Measurements from ENCODE around the gene RAB11FIP5. TPM values are rescaled to one million over a fixed set of nuclear protein-coding genes. Genes with fewer than 3 reads are reported as not detected.

RAB11FIP5 gene
- total and polyA plus RNA-seq, 4 donors = 14.4 to 51.5 (median 36.2) TPM

DNA sequence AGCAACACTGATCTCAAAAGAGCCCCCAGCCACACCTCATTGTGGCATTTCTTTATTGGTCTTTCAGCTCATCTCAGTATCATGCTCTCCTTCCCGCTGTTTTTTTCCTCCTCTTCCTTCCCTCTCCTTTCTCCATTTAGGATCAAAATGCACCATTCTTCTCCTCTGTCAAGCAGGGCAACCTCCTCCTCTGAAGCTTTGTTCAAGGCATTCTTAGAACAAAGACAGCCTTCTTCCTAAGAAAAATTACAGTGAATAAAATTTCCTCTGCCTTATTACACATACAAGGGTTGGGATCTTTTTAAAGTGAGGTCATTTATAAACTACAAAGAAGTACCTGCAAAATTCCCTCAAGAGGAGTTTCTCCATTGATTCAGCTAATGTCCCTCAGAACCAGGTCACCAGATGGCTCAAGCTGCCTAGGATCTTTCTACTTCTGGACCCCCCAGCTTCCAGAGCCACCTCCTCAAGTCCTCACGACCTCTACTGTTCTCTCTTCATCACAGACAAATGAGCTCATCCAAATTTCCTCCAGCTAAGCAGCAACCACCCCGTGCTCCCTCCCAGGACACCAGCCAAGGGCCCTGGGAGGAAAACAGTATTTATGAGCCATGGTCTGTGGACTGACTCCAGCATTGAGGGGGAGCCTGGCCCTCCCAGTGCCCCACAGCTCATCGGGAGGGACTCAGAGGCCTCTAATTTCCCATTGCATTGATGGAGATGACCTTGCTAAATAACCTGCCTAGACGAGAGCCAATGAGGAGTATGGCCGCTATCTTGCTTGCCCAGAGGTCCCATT lies 59.2 kb downstream of the RAB11FIP5 start:
- Histone ChIP-seq H3K27me3 (ENCODE audit: control insufficient read depth in 1 of 2, insufficient read depth in 2 of 2, low read length in 1 of 2) (no peaks in the 10 kb centered on the region), H3K4me1 (ENCODE audit: control insufficient read depth in 1 of 2, insufficient read depth in 2 of 2, low read length in 2 of 2) (no peaks in the 10 kb centered on the region), H3K36me3 (ENCODE audit: control insufficient read depth in 1 of 2, insufficient read depth in 2 of 2, low read length in 1 of 2) (peaks cover 0 to 4% of the 10 kb centered on the region in 2 donors), H3K9me3 (ENCODE audit: control insufficient read depth, low read length) (no peaks in the 10 kb centered on the region), H3K27ac (ENCODE audit: low read depth in 1 of 2, low read length in 2 of 2) (no peak overlapping the region), H3K4me3 (ENCODE audit: low read length in 2 of 2) (no peak overlapping the region)
- WGBS, 2 donors = 60 to 64% methylated on average over 6 of the region's 6 CpGs
- DNase-seq = no peak
- intact Hi-C loops (cut with DNase I) = no loop called here
- no peak for ATAC-seq (ENCODE audit: low FRiP score)

- intact Hi-C loops (cut with DNase I) = no loop called here
- 85 to 87% methylated on average over 6 of the region's 6 CpGs for WGBS, 2 donors
Observed at GRCh38 chr2:73050121-73050545, 62.6 kb downstream of the RAB11FIP5 start.

GRCh38 chr2:73043929-73044832 lies 68.6 kb downstream of the RAB11FIP5 start:
- WGBS, 2 donors = 86 to 88% methylated on average over 12 of the region's 12 CpGs
- DNase-seq (no peak), ATAC-seq (ENCODE audit: low FRiP score) (no peak)
- H3K36me3 ChIP-seq (ENCODE audit: control insufficient read depth in 1 of 2, insufficient read depth in 2 of 2, low read length in 1 of 2) = peaks cover 0 to 2% of the 10 kb centered on the region in 2 donors
- no peaks in the 10 kb centered on the region for H3K4me1 ChIP-seq (ENCODE audit: control insufficient read depth in 1 of 2, insufficient read depth in 2 of 2, low read length in 2 of 2)
- no peaks in the 10 kb centered on the region for H3K27me3 ChIP-seq (ENCODE audit: control insufficient read depth in 1 of 2, insufficient read depth in 2 of 2, low read length in 1 of 2)
- H3K27ac ChIP-seq (ENCODE audit: low read depth in 1 of 2, low read length in 2 of 2) = no peak overlapping the region
- intact Hi-C loops (cut with DNase I) = no loop called here
- no peaks in the 10 kb centered on the region for H3K9me3 ChIP-seq (ENCODE audit: control insufficient read depth, low read length)
- H3K4me3 ChIP-seq (ENCODE audit: low read length in 2 of 2) = no peak overlapping the region

More at GRCh38 chr2:73050121-73050545, 62.6 kb downstream of the RAB11FIP5 start:
- H3K4me3 ChIP-seq (ENCODE audit: low read length in 2 of 2) = no peak overlapping the region
- H3K27me3 ChIP-seq (ENCODE audit: control insufficient read depth in 1 of 2, insufficient read depth in 2 of 2, low read length in 1 of 2) = no peaks in the 10 kb centered on the region
- H3K4me1 ChIP-seq (ENCODE audit: control insufficient read depth in 1 of 2, insufficient read depth in 2 of 2, low read length in 2 of 2) = no peaks in the 10 kb centered on the region
- H3K9me3 ChIP-seq (ENCODE audit: control insufficient read depth, low read length) = no peaks in the 10 kb centered on the region
- no peak overlapping the region for H3K27ac ChIP-seq (ENCODE audit: low read depth in 1 of 2, low read length in 2 of 2)
- no peak for ATAC-seq (ENCODE audit: low FRiP score)
- H3K36me3 ChIP-seq (ENCODE audit: control insufficient read depth in 1 of 2, insufficient read depth in 2 of 2, low read length in 1 of 2) = no peaks in the 10 kb centered on the region
- DNase-seq = no peak

DNA sequence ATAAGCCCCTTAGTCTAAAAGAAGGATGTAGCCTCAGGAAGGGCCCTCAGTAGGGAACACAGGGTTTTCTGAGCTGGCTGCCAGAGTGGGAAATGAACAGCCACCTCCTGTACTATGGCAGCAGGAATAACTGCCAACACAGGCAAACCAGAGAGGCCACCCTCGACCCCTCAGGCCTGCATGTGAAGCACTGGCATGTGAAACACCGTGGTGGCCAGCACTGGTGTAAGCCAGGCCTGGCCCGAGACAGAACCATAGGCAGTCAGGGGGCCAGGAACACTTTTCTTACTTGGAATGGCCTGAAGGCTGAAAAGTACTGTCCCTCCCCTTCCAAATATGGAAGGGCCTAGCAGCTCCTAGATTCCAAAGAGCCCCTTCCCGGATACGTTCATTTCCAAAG lies 69.5 kb downstream of the RAB11FIP5 start:
- no peak overlapping the region for H3K4me3 ChIP-seq (ENCODE audit: low read length in 2 of 2)
- intact Hi-C loops (cut with DNase I) = no loop called here

DNA sequence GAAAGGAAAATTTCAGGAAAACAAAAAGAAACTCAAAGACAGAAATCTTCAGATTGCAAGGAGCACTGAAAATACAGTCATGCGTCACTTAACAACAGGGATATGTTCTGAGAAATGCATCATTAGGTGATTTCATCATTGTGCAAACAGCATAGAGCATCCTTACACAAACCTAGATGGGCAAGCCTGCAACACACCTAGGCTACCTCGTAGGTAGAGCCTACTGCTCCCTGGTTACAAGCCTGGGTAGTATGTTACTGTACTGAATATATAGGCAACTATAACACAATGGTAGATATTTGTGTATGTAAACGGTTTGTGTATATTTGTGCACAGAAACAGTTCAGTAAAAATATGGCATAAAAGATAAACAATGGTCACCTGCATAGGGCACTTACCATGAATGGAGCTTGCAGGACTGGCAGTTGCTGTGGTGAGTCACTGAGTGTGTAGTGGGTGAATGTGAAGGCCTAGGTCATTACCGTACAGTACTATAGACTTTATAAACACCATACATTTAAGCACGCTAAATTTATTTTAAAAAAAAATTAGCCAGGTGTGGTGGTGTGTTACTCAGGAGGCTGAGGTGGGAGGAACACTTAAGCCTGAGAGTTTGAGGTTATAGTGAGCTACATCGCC lies 74.7 kb downstream of the RAB11FIP5 start:
- H3K9me3 ChIP-seq (ENCODE audit: control insufficient read depth, low read length) = no peaks in the 10 kb centered on the region
- ATAC-seq (ENCODE audit: low FRiP score) = no peak
- H3K4me3 ChIP-seq (ENCODE audit: low read length in 2 of 2) = no peak overlapping the region
- intact Hi-C loops (cut with DNase I) = no loop called here
- DNase-seq = no peak
- H3K27ac ChIP-seq (ENCODE audit: low read depth in 1 of 2, low read length in 2 of 2) = no peak overlapping the region
- H3K4me1 ChIP-seq (ENCODE audit: control insufficient read depth in 1 of 2, insufficient read depth in 2 of 2, low read length in 2 of 2) = no peaks in the 10 kb centered on the region
- no peaks in the 10 kb centered on the region for H3K27me3 ChIP-seq (ENCODE audit: control insufficient read depth in 1 of 2, insufficient read depth in 2 of 2, low read length in 1 of 2)
- H3K36me3 ChIP-seq (ENCODE audit: control insufficient read depth in 1 of 2, insufficient read depth in 2 of 2, low read length in 1 of 2) = no peaks in the 10 kb centered on the region
- WGBS, 2 donors = 91 to 93% methylated on average over 6 of the region's 6 CpGs

More for the DNA sequence above, 69.5 kb downstream of the RAB11FIP5 start:
- H3K27ac ChIP-seq (ENCODE audit: low read depth in 1 of 2, low read length in 2 of 2) = no peak overlapping the region
- no peaks in the 10 kb centered on the region for H3K27me3 ChIP-seq (ENCODE audit: control insufficient read depth in 1 of 2, insufficient read depth in 2 of 2, low read length in 1 of 2)
- DNase-seq = no peak
- no peak for ATAC-seq (ENCODE audit: low FRiP score)
- H3K9me3 ChIP-seq (ENCODE audit: control insufficient read depth, low read length) = no peaks in the 10 kb centered on the region
- peaks cover 0 to 2% of the 10 kb centered on the region in 2 donors for H3K36me3 ChIP-seq (ENCODE audit: control insufficient read depth in 1 of 2, insufficient read depth in 2 of 2, low read length in 1 of 2)
- WGBS, 2 donors = 49 to 66% methylated on average over 5 of the region's 5 CpGs
- H3K4me1 ChIP-seq (ENCODE audit: control insufficient read depth in 1 of 2, insufficient read depth in 2 of 2, low read length in 2 of 2) = no peaks in the 10 kb centered on the region

DNA sequence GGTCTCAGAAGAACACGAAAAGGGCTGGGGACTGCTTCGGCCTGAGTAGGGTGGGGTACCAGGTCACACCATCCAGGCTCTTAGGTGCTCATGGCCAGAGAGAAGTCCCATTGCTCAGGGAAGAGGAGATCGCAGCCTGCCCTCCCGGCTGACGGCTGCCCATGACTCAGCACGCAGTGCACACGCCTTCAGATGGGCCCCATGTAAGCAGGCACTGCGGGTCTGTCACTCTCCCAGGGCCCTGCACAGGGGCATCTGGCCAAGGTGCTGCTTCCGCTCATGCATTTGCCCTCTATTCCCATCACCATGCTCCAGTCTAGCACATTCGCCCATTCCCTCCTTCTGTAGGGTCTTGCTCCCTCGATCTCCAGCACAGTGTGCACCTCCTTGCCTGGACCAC lies 76.0 kb downstream of the RAB11FIP5 start:
- no peaks in the 10 kb centered on the region for H3K36me3 ChIP-seq (ENCODE audit: control insufficient read depth in 1 of 2, insufficient read depth in 2 of 2, low read length in 1 of 2)
- no peaks in the 10 kb centered on the region for H3K27me3 ChIP-seq (ENCODE audit: control insufficient read depth in 1 of 2, insufficient read depth in 2 of 2, low read length in 1 of 2)
- WGBS, 2 donors = 81 to 92% methylated on average over 11 of the region's 11 CpGs
- no peak for ATAC-seq (ENCODE audit: low FRiP score)
- no peak for DNase-seq
- no peaks in the 10 kb centered on the region for H3K4me1 ChIP-seq (ENCODE audit: control insufficient read depth in 1 of 2, insufficient read depth in 2 of 2, low read length in 2 of 2)
- H3K4me3 ChIP-seq (ENCODE audit: low read length in 2 of 2) = no peak overlapping the region
- no peaks in the 10 kb centered on the region for H3K9me3 ChIP-seq (ENCODE audit: control insufficient read depth, low read length)
- intact Hi-C loops (cut with DNase I) = no loop called here
- H3K27ac ChIP-seq (ENCODE audit: low read depth in 1 of 2, low read length in 2 of 2) = no peak overlapping the region

DNA sequence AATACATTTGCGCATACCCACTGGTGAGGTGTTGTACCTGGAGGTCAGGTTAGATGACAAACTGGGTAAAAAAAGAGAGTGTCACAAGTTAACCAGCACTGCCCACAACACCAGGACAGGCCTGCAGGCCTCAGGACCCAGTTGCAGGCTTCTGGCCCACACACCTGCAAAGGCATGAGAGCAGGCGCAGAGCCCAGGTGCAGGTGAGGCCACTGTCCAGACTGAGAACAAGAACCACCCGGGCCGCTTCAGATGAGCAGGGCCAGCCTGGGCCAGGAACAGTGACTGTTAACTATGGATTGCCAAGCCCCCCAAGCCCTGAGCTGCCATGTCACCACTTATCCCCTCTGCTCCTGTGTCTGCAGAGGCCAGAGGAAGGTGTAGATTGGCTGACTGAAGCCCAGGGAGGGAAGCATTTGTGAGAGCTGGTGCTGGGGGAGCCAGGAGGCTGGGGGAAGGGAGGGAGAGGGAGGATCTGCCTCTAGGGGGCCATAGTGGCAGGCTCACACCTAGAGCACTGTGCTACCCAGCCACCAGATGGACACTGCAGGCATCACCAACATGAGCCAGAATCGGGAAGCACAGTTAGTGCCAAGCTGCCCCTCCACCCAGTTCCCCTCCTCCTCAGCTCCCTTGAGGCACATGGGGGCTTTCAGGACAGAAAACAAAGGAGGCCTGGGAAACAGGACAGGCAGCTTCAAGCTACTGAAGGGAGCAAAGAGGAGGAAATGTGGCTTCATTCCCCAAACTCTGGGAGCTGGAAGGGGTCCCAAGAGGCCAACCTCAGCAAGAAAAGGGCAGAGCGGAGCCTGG lies 76.6 kb downstream of the RAB11FIP5 start:
- 86 to 90% methylated on average over 6 of the region's 6 CpGs for WGBS, 2 donors
- H3K36me3 ChIP-seq (ENCODE audit: control insufficient read depth in 1 of 2, insufficient read depth in 2 of 2, low read length in 1 of 2) = no peaks in the 10 kb centered on the region
- ATAC-seq (ENCODE audit: low FRiP score) = no peak

More for the DNA sequence above, 76.6 kb downstream of the RAB11FIP5 start:
- Histone ChIP-seq H3K4me1 (ENCODE audit: control insufficient read depth in 1 of 2, insufficient read depth in 2 of 2, low read length in 2 of 2) (no peaks in the 10 kb centered on the region), H3K4me3 (ENCODE audit: low read length in 2 of 2) (no peak overlapping the region), H3K9me3 (ENCODE audit: control insufficient read depth, low read length) (no peaks in the 10 kb centered on the region), H3K27ac (ENCODE audit: low read depth in 1 of 2, low read length in 2 of 2) (no peak overlapping the region), H3K27me3 (ENCODE audit: control insufficient read depth in 1 of 2, insufficient read depth in 2 of 2, low read length in 1 of 2) (no peaks in the 10 kb centered on the region)
- no peak for DNase-seq
- intact Hi-C loops (cut with DNase I) = no loop called here

Data from aorta (tissue), 5 donors.